ENCODE measurements around the gene LRRC40.
"Not testable (repeated sequence)": the region's sequence is repeated elsewhere in the genome, so short reads cannot be mapped to it uniquely, and the experiment has no call there.

LRRC40 gene

GRCh38 chr1:70200065-70200464 is 5.3 kb downstream of the LRRC40 start:
- no peak for DNase-seq

GRCh38 chr1:70196333-70196732 is 9.0 kb downstream of the LRRC40 start:
- no peak for DNase-seq

GRCh38 chr1:70195342-70195741 is 10.0 kb downstream of the LRRC40 start:
- no peak for DNase-seq

GRCh38 chr1:70194601-70195000 is 10.8 kb downstream of the LRRC40 start:
- DNase-seq: no peak

GRCh38 chr1:70192446-70192845 is 12.9 kb downstream of the LRRC40 start:
- not testable (repeated sequence) for DNase-seq

GRCh38 chr1:70190180-70190579 is 15.2 kb downstream of the LRRC40 start:
- DNase-seq: no peak

GRCh38 chr1:70188522-70188921 is 16.9 kb downstream of the LRRC40 start:
- no peak for DNase-seq

- not testable (repeated sequence) for DNase-seq
Measured at GRCh38 chr1:70185181-70185580, 20.2 kb downstream of the LRRC40 start.

GRCh38 chr1:70171512-70171911 is 33.9 kb downstream of the LRRC40 start:
- no peak for DNase-seq

GRCh38 chr1:70169018-70169839 is 36.1 kb downstream of the LRRC40 start:
- DNase-seq: no peak

- no peak for DNase-seq
Measured at GRCh38 chr1:70168283-70168682, 37.1 kb downstream of the LRRC40 start.

GRCh38 chr1:70164350-70164749 is 41.0 kb downstream of the LRRC40 start:
- no peak for DNase-seq

GRCh38 chr1:70156529-70157120 is 48.8 kb downstream of the LRRC40 start:
- DNase-seq: no peak

- no peak for DNase-seq
Measured at GRCh38 chr1:70153739-70154138, 51.6 kb downstream of the LRRC40 start.

GRCh38 chr1:70150444-70150843 is 54.9 kb downstream of the LRRC40 start:
- no peak for DNase-seq

- DNase-seq: no peak
Measured at GRCh38 chr1:70146488-70146887, 58.9 kb downstream of the LRRC40 start.

- DNase-seq: no peak
Measured at GRCh38 chr1:70143048-70143659, 62.2 kb downstream of the LRRC40 start.

- no peak for DNase-seq
Measured at GRCh38 chr1:70142075-70142474, 63.3 kb downstream of the LRRC40 start.

- no peak for DNase-seq
Measured at GRCh38 chr1:70140894-70141293, 64.5 kb downstream of the LRRC40 start.

- DNase-seq: no peak
Measured at GRCh38 chr1:70140343-70140742, 65.0 kb downstream of the LRRC40 start.

- DNase-seq: no peak
Measured at GRCh38 chr1:70134148-70134547, 71.2 kb downstream of the LRRC40 start.

- no peak for DNase-seq
Measured at GRCh38 chr1:70117046-70117445, 88.3 kb downstream of the LRRC40 start.

GRCh38 chr1:70115315-70115714 is 90.1 kb downstream of the LRRC40 start:
- no peak for DNase-seq

GRCh38 chr1:70112838-70113237 is 92.5 kb downstream of the LRRC40 start:
- DNase-seq: no peak

All from NCI-H1694 treated with DMSO at 0.1 percent for 48 hours (cell line).